Left renal cortex interstitium (tissue), 4 donors: ENCODE results near the gene DPM2. TPM values are rescaled to one million over a fixed set of nuclear protein-coding genes. Genes with fewer than 3 reads are reported as not detected.

Source experiments
- DNase-seq, 4 donors: peaks; one replicate each; pipeline ENCODE4 v3.0.0-alpha.2; 2013; ENCODE audit warnings: low read depth in 4 of 4, low spot score in 2 of 4, missing footprints in 1 of 4
- polyA plus RNA-seq, 4 donors: library from polyadenylated mRNA; unstranded; fragments of 120-200 nt; gene quantifications; one replicate each; pipeline ENCODE4 v1.2.1, GENCODE V29; 2013; ENCODE audit not compliant: insufficient read length in 4 of 4

DPM2 gene
- polyA plus RNA-seq, 4 donors = 35.4 to 42.3 (median 37.2) TPM

DNA sequence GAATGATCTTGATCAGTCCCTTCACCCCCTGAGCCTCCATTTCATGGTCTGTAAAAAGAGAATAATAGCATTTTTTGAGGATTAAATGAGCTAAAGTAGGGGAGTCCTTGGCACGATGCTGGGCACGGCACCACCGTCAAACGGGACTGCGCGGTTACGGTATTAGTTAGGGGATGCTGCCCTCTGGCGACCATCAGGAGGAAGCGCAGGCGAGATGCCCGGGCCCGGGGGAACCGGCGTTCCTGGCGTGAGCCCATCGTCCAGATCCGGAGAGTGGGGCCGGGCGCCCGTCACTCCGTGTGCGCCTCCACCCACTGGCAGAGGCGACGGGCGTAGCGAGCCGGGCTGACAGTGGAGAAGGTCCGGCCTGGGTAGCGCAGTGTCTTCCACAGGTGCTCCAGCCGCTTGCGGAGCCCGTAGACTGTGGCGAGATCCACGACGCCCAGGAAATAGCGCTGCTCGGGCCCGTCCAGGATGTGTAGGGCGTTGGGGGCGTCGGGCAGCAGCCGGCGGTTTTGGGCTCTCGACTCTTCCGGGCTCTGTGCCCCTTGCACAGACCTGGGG is 16.0 kb downstream of the DPM2 start:
- DNase-seq = no peak

DNA sequence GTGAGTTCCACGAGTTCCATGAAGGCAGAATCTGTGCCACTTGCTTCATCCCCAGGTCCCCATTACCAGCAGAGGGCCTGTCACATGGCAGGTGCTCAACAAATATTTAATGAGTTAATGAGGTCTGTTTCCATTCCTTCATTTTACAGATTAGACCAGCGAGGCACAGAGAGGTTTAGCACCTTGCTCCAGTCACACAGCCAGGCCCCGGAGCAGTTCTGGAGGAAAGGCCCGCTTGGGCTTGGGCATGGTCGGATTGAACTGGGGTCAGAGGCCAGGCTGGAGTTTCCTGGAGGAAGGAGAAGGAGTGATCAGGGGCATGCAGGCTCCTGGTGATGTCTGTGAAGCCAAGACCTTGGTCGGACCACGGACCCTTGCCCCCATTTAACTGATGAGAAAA is 16.9 kb downstream of the DPM2 start:
- no peak for DNase-seq

DNA sequence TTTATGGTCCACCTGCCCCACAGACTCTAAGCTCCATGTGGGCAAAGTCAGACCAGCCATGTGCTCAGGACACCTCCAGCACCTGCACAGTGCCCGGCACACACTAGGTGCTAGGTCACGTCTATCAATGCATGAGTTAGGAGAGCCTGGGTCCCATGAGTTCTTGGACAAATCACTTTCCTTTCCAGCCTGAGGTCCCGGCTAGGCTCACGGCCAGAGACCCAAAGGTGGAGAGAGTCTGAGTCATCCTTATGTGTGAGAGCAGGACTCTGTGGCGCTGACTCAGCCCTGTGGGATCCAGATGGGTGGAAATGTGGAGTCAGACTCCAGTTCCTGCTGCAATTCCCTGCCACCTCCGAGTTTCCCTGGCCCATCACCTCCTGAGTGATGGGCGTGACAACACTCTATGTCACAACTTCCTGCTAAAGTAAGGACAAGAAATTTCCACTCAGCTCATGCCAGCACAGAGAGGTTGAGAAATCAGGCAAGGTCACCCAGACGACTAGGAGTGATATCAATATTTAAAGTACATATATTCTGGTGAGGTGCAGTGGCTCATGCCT is 18.3 kb downstream of the DPM2 start:
- DNase-seq = no peak

DNA sequence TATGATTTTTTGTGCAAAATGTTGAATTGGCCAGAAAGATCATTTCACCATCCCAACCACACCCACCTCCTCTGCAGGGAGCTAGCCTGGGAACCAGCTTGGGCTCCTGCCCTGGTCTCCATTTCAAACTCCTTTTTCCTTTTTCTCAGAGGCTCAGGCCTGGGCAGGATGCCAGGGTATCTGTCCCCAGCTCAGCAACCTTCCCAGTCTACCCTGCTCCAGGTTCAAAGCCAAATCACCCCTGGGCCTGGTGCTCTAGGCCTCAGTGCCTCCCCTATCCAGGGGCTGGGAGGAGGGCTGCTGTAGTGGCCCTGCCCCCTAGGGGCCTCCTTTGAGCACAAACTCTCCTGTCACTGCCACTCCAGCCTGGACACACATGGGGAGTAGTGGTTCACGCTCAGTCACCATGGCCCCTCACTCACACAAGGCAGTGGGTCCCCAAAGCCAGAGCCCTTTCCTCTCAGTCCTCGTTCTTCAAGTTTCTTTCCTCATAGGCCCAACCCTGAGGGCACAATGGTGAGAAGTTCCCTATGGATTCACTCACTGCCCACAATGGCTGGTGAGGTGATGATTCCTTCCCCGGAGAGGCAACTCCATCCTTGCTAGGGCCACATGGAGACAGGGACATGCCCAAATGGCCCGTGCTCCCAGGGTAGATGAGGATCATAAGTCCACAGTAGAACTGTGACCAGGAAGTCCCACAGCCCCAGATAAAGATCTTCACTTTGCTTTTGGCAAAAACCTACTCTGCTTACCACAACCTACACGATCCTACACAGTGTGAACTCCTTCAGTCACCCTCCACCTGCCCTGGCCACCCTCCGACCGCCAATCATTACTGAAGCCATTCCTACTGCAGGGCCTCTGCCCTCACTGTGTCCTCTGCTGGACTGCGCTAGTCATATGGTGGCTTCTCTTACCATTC is 19.2 kb downstream of the DPM2 start:
- DNase-seq = no peak

DNA sequence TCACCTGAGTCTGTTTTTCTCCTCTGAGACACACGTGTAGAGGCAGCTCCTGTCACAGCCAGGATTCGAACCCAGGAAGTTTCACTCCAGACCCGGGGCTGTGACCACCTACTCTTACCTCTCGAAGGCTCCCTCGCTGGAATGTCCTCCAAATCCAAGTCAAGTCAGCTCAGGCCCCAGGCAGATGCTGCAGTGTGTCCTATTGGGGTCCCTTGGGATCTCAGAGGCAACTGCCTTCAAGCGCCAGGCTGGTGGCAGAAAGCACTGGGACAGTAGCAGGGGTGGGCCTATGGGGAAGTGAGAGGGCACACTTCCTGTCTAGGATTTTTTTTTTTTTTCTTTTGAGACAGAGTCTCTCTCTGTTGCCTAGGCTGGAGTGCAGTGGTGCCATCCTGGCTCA is 20.1 kb downstream of the DPM2 start:
- no peak for DNase-seq

DNA sequence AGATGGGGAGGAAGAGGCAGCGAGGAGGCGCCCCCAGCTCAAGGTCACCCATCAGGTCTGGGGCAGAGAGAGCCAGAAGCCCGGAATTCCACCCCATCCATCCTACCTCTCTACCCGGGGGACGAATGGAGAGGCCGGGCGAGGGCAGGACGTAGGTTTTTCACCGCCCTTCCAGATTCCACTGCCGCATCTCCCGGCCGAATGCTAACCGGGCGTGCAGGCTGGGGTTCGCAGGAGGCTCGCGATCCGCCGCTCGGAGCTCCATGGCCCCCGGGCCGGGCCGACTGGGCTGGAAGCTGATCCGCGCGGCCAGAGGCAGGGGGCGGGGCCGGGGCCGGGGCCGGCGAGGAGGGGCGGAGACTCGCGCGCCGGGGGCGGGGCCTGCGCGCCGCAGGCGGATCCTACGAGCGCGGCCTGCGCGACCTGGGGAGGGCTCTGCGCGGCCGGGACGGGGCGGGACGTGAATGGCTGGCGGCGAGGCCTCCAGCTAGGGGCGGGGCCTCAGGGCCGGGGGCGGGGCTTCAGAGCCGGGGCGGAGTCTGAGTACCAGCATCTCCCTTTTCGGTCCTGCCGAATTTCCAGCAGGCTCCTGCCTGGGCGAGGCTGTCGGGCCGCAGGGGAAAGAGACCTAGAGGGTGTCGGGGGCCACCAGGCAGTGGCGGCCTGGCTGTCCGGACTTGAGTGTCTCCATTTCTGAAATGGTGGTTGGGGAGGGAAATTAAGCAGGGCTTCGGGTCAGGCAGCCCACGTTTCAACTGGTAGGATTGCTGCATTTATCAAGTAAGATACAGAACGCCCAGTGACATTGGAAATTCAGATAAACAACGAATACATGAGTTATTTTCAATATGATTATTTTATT is 20.7 kb downstream of the DPM2 start, which contains the start of gene ST6GALNAC4:
Gene ST6GALNAC4 (minus strand): TSS at position 322 of the 862 bp plus-strand sequence. CDS start 622 bp downstream, outside the sequence.
- DNase-seq = no peak

DNA sequence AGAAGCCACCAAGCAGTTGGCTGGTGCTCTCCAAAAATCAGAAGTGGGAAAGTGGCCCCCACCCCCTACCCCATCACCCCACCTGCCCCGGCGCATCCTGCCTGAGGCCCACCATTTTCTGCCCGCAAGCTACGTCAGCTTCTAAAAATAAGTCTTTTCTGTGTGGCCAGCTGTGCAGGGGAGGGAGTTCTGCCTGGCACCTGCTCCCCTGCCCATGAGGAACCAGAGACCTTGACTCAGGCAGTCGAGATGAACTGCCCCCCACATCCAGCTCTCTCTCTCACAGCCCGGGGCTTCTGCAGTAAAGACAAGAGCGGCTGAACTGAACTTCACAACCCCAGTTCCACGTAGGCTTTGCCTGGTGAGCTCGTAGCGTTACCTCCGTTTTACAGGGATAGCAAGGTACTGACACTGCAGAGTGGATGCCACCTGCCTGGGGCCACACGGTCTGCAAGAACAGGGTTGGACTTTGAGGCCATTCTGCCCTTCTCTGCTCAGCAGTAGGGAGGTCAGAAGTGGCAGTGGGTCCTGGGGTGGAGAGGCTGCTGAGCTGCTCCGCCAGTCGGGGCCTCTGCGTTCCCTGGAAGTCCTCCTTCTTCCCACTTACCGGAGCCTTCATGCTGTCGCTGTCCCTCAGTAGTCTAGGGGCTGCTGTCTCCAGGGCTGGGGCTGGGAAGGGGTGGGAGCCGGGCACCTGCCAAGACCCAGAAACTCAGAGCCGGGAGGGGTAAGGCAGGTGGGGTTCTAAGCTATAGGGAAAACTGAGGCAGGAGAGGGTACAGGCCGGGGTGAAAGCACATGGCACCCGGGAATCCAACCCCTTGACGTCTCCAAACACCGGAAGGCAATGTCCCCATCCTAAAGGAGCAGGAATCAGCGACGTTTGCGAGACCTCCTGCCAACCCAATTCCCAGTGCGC is 21.6 kb downstream of the DPM2 start:
- no peak for DNase-seq

DNA sequence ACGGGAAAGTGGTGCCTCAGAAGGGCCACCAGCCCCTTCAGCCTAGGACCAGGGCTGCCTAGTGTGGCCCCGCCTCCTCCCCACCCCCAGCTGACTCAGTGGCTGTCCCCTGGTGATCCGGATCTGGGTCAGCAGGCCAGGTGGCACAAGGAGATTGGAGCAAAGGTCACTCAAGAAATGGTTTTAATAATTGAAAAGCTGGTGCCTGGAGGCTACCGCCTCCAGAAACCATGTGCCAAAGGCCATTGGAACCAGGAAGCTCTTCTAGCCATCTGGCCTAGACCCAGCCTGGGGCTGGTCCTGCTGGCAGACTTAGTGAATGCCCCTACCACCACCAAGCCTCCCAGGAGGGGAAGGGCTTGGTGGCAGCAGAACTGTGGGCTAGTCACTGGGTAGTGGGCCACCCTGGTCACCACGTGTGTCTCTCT is 22.3 kb downstream of the DPM2 start:
- DNase-seq = no peak

DNA sequence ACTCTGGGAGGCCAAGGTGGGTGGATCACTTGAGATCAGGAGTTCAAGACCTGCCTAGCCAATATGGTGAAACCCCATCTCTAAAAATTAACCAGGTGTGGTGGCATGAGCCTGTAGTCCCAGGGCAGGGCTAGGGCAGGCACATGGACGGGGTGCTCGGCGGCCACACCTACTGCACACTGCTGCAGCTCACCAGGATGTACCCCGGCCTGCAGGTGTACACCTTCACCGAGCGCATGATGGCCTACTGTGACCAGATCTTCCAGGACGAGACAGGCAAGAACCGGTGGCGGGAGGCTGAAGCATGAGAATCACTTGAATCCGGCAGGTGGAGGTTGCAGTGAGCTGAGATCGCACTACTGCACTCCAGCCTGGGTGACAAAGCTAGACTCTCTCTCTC is 24.0 kb downstream of the DPM2 start:
- DNase-seq = no peak

DNA sequence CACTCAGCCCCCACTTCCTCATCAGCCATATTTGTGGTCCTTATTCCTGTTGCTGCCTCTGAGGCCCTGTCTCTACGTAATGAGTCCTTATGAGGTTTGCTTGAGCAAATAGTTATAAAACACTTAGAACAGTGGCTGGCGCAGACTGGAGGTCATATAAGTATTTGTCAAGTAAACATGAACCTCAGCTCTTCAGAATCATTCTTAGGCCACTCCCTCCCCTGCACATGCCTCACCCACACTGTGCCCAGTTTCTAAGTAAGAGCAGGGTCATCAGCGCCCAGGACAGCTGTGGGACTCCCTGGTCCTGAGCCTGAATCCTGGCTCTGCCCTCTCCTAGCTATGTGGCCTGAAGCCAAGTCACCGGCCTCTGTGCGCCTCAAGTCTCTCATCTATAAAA is 24.8 kb downstream of the DPM2 start:
- no peak for DNase-seq

DNA sequence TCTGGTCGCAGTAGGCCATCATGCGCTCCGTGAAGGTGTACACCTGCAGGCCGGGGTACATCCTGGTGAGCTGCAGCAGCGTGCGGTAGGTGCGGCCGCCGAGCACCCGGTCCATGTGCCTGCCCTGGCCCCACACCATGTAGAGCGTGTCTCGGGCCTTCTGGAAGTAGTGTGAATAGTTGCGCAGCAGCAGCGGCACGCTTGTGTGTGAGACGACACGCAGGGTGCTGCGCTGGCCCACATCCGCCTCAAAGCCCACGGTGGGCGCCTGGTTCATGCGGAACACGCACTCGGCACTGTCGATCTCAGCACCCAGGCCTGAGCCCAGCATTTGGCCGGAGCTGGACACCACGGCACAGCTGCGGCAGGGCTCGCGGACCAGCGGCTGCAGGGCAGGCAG is 25.4 kb downstream of the DPM2 start:
- no peak for DNase-seq

DNA sequence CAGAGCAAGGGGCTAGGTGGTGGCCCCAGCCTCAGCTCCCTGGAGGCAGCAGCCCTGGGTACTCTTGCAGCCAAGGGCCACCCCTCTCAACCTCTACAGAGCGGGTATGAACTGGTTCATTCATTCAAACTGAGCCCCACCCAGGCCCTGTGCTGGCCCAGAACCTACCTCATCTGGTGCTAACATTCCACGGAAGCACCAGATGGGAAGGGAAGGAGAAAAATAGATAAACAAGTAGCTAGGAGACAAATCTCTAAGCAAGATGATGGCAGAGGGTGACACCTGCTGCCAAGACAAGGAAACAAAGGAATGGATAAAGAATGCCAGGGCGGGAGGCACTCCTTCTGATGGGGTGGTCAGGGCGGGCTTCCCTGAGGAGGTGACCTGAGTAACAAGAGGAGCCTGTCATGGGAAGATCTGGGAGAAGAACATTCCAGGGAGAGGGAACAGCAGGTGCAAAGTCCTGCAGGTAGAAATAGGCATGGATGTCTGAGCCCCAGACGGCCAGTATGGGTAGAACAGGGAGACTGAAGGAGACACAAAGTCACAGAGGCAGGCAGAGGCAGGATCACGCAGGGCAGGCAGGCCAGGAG is 26.9 kb downstream of the DPM2 start:
- no peak for DNase-seq

DNA sequence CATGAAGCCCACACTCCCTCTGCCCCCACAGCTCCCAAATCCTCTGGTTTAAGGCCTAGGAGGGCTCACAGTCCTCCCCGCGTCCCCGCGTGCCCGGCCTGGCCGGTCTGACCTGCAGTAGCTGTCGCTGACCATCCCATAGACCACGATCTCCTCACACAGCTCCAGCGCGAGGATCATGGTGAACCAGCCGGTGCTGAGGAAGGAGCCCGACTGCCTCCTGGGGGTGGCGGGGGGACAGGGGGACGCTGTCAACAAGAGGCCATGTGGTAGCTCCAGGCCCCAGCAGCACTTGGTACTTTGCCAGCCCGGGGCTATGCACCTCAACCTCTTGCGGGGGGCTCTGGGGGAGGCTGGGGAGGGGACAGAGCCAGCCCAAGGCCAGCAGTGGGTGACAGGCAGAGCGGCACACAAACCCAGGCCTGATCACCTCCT is 27.8 kb downstream of the DPM2 start:
- DNase-seq = no peak

DNA sequence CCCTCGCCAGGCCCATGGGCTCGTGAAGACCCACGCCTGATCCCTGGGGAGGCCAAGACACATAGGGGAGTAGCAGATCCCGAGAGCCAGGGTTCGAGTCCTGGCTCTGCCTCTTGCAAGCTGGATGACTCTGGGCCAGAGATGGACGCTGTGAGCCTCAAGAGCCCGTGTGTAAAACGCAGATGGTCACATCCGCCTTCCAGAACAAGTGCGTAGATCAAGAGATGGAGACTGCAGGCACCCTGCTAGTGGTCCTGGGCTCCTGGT is 29.1 kb downstream of the DPM2 start:
- DNase-seq = no peak

DNA sequence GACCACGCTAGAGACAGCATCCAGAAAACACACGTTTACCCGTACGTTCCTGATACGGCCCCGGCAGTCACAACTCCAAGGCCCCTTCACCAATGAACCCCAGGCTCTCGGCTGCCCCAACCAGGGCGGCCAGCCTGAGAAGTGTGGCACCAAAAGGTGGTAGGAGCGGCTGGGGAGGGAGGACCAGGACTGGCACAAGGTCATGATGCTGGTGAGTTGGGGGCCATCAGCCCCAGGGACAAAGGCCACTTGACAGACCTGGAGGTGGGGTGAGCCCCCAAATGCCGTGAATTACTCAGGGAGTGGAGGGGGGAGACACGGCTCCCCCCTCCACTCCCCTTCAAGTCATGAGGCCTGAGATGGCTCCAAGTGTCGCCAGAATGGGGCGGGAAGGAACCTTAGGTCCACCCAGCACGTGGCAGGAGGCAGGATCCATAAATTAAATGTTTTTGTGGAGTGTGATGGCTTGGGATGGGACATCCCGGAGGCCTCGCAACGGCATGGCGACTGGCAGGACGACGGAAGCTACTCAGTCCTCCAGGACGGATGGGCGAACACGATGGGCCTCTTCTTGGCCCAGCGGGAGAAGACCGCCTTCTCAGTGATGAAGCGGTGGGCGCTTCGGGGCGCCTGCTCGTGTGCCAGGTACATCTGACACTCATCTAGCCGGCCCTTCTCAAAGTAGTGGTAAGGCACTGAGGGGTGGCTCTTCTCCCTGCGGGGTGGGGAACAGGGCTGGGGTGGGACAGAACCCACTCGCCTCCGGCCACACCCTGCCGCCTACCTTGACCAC is 29.6 kb downstream of the DPM2 start:
- no peak for DNase-seq

DNA sequence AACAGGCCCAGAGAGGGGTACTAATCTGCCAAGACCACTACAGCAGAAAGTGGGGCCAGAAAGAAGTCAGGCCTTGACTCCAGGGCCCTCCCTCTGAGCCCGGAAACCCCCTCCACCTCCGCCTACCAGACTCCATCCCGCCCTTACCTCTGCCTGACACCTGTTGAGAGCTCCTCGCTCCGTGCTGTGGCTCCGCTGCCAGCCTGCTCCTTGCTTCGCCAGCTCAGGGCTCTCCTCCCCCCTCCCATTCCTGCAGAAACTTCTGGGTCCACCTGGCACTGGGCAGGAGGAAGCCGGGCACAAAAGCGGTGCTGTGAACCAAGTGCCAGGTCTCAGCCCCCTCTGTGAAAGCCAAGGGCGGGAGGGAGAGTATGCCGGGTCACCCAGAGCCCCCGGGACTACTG is 31.9 kb downstream of the DPM2 start:
- no peak for DNase-seq

DNA sequence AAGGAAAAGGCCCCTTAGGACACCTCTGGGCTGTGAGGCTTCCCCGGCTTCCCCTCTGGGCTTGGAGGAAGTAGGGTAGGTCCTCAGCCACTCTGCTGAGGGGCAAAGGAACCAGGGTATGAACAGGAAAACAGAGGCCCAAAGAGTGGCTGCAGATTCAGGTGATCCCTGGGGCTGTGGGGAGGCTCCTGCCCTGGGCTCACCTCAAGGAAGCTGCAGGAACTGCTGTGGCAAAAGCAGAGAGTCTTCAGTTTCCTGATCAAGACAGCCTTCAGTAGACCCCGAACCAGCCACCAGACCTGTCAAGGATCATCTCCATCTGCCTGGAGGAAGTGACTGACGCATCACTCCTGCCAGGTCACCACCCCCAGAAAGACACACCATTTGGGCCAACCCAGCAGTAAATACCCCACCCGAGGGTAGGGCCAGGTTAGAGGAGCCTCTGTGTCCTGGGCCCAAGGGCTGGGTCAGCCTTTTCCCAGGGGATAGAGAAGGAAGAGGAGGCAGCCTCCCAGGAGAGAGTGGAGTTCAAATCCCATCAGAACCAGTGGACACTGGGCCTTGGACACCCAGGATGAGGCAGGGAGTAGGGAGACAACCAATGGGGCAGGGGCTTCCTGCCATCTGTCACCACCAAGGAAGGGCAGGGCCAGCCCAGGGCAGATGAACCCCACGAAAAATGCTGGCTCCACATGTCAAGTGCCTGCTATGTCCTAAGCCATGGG is 32.5 kb downstream of the DPM2 start:
- DNase-seq = no peak

DNA sequence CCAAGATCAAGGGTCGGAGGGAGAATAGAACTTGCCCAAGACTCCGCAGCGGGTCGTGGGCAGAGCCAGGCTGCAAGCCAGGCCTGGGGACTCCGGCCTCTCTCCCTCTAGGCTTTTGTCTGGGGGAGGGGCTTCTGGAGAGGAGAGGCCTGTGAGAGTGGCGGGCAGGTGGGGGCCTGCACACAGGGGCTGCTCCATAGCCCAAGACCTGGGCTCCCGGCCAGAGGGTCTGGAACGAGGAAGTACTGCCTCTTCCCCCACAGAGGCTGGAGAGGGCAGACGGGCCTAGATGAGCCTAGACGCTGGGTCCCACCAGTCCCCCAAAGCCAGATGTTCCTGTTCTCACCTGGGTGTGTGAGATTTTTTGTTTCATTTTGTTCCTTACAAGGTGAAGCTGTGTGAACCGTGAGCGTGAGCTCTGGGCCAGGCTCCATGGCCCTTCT is 33.1 kb downstream of the DPM2 start:
- no peak for DNase-seq
